ENCODE measurements around the gene IRX2. TPM values are rescaled to one million over a fixed set of nuclear protein-coding genes. Genes with fewer than 3 reads are reported as not detected.
A peak's percentile ranks its signal among the peaks of the same experiment; 100 is the strongest.

IRX2 gene
- total RNA-seq, 1 donor from 2014 or later = 0.20 TPM

DNA sequence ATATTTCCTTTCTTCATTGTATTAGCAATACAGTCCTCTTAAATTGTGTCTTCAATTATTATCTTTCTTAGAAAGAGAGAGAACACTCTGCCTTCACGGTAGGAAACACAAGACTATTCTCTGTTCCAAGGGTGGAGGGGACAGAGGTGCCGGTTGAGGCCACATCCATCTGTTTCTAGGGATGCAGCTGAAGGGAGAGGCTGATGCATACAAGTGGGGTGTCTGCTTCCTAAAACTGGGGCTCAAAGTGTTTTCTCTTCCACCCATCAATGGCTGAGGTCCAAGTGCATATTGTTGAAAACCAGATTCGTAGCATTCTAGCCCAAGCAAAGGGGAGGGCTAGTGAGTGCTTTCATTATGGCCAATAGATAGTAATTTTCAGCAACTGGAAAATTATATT lies 9.5 kb downstream of the IRX2 start:
- DNase-seq (ENCODE audit: low read depth in 2 of 2) = no peak

DNA sequence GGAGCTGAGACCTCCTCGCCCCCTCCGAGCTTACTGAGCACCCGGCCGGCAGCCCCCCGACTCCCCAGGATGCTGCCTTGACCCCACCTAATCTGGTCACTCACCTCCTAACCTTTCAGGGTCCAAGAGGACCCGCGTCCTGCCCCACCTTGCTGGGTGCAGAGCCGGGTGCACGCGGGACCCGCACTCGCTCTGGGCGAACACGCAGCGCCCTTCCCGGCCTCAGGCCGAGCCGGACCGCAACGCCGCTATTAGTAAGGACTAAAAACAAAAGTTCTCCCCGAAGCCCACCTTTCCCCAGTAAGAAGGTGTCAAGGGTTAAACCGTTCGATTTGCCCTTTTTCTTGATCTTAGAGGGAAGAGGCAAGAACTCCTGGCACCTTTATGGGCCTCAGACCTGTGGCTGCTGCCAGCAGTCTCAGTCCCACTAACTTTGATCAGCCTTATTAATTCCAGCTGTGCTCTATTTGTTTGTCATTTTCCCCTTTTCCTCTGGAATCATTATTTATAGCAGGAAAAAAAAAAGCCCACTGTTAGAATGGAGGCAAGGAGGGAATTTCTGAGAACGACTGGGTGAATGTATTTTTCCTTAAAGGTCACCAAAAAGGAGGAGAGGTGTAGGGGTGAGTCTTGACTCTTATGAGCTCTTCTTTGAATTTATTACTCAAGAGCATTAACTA lies 10.5 kb downstream of the IRX2 start:
- DNase-seq (ENCODE audit: low read depth in 2 of 2) = no peak

DNA sequence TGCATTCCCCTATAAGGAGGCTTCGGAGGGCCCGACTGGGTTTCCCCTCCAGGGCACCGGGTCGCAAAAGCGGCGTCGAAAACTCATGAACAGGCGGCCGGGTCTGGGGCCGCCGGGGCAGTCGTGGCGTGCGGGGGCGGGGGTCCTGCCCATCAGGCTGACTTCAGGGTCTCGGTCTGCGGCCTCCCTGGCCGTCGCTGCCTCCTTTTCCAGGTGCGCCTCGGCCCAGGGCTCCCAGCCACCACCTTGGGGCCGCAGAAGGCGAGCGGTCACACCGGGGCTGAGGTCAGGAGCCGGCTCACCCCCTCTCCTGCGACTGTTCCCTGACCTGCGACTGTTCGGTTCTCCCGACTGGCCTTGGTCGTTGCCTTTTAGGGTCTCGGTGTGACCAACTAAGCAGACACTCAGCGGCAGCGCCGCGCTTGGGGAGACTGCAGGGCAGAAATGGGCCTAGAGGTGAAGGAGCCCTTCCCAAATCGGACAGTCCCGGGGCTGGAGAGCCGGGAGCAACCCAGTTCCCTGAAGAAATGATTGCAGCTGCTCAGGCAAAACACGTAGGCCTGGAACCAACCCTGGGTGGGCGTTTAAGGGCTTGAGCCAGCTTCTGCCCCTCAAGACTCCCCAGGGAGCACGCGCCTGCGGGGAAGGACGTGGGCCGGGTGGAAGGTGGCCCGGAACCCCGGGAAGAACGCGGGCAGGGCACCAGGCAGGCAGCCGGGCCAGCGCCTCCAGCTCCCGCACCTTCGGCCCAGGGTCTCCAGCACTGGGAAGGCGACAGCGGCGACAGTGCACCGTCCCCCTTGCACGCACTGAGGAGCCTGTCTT lies 11.2 kb downstream of the IRX2 start:
- DNase-seq (ENCODE audit: low read depth in 2 of 2) = no peak

DNA sequence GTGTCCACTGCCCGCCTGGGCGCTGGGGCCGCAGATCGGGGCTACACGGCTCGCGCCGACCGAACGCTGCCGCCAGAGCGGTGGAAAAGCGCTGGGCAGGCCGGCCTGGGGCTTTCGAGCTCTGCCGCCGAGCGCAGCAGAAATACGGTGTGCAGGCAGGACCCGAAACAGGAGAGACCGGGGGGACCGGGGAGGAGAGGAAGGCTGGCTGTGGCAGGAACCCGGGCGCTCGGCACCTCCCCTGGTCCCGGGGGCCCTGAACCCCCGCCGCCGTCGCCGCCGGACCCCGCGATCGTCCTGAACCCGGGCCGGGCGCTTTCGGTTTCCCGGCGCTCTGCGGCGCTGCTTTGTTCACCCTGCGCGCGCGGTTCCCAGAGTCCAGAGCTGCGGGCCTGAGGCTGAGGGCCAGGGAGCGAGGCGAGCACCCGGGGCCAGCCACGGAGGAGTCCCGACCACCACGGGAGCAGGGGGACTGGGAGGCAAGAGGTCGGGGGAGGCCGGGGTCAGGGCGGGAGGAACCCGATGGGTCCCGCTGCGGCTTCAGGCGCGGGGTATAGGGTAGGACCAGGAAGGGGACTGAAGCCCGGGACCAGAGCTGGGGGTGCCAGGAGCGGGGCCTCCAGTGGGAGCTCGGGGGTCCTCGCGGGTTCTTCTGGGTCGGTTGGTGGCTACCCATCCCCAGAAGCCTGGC lies 12.0 kb downstream of the IRX2 start:
- DNase-seq (ENCODE audit: low read depth in 2 of 2) = peak; percentile 30 to 48

DNA sequence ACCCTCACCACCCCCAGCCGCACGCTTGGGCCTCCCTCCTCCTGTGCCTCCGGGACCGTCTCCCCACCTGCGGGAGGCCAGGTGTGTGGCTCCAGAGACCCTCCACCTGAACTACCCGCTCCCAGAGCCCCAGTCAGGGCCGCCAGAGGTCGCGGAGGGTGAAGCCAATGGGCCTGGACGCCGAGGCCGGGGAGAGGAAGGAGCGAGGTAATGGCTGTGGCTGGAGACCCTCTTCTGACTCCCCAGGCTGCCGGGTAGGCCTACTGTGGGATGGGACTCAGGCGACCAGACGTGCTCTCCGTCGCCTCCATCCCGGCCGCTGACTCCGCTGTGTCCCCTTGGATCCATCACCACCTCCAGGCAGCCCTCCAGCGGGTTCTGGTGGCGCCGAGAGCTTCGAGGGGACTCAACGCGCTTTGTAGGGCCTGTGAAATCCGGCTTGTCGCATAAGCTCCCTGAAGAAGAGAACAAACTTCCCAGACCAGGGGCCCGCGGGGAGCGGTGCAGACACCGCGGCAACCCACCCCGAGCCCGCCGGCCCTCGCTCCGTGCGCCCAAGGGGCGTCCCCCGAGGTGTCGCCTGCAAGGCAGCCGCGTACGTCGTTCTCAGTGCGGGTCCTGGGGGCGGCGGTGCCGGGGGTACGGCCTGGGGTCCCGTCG lies 12.6 kb downstream of the IRX2 start:
- DNase-seq (ENCODE audit: low read depth in 2 of 2) = no peak

DNA sequence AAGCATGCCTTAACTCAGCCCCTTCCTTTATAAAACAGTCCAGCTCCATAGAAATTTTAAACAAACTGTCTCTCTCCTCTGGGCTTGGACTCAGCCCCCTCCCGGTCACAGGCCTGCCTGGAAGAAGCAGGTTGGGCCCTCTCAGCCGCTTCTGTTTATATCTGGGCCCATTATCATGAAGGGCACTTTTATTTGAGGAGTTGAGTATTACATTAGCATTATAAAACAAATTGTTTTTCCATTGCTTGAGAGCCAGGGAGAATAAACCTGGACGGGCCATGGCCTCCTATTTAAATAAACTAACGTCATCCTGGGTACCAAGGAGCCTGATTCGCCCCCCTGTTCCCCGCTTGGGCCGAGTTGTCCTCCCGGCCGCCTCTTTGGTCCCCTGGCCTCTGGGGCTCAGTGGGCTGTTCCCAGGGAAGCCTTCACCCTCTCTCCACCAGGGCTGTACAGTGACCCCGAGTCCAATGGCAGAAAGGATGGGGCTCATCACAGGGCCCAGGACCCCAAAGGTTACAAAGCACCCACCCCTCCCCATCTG lies 13.2 kb downstream of the IRX2 start:
- DNase-seq (ENCODE audit: low read depth in 2 of 2) = no peak

DNA sequence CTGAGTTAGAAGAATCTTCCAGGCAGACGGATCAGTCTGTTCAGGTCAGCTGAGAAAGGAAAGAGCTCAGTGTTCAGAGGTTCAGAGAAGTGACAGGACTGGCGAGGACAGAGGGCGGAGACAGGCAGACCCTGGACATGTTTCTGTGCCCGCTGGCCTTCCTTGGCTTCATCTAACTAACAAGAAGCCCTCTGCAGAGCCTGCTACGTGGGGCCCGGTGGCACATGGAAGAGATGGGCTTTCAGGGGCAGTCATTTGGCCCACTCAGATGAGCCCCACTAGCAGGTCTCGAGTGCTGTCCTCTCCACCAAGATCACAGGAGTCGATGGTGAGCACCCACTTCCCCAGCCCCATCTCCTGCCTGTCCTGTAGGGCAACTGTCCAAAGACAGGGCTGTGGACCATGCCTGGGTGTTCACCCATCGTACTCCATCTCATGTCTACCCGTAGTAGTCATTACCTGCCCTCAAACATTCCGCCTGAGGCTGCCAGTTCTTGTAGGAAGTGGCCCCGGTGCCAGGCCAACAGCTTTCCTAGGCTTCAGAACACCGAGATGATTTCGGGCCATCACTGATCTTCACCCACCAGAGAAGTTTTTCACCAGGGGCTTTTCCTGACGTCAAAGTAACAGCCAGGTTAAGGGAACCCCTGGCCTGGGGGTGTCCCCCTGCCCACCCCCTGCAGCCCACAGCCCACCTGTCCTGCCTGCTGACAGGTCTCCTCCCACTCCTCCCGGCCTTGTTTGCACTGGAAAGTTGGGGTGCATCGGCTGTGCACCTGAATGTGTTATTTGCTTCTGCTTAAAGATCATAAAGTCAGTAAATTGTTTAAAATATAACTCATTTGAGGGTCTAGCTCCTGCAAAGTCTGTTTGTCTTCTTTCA lies 14.0 kb downstream of the IRX2 start:
- DNase-seq (ENCODE audit: low read depth in 2 of 2) = no peak

DNA sequence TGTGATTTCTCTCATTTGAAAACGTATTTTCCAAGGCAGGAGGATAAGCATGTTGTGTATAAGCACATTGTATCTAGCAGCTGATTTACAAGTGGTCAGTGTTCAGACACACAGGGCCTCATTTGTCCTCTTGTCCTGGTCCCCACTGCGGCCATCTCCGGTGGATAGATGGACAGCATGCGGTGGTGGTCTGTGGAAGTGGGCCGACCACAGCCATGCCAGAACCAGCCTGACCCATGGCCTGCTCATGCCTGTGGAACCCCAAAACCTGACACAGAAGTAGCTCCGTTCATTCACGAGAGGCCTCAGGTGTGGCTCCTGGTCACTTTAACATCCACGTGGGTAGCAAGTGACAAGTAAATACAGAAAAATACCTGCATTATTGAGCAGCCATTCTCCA lies 14.6 kb downstream of the IRX2 start:
- no peak for DNase-seq (ENCODE audit: low read depth in 2 of 2)

DNA sequence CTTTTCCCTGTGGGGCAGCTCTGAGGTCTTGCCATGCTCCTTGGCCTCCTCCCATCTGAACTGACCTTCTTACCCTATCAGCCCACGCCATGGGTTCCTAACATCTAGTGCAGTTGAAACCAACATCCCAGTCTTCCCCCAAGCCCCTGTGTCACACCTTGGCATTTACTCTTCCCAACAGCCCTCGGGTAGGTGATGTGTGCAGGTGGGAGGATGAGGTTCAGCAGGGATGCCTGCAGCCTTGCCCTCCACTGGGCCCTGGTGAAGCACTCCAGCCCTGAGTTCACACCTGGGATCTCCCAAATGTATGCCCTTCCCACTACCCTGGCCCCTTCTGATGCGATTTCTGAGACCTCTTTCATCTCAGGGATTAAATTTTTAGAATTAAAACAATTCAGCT lies 15.5 kb downstream of the IRX2 start:
- DNase-seq (ENCODE audit: low read depth in 2 of 2) = no peak

DNA sequence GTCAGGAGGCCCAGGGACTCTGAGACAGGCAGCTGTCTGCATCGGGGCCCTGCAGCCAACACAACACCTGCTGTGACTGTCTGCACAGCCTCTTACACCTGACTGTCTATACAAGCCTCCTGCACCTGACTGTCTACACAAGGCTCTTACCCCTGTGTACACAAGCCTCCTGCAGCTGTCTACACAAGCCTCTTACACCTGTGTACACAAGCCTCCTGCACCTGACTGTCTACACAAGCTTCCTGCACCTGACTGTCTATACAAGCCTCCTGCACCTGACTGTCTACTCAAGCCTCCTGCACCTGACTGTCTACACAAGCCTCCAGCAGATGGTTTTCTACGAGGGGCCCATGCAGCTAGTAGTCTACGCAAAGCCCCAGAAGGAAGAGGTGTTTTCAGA lies 18.6 kb downstream of the IRX2 start:
- no peak for DNase-seq (ENCODE audit: low read depth in 2 of 2)

DNA sequence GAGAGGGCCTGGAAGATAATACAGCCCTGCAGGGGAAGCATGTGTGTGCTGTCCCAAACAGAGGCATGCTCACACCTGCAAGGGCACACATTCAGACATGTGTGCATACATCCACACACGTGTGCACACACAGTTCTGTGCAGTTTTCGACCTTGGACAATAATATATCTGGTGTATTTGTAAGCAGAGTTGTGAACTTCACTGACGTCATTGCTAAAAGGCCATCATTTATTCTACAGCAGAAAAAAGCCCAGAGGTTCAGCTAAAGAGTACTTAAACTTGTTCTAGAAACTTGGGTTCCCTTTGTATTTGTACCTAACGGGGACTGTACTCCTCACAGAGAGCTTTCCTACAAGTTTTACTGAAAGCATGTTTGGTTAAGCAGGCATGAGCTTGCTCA lies 19.5 kb downstream of the IRX2 start:
- no peak for DNase-seq (ENCODE audit: low read depth in 2 of 2)

DNA sequence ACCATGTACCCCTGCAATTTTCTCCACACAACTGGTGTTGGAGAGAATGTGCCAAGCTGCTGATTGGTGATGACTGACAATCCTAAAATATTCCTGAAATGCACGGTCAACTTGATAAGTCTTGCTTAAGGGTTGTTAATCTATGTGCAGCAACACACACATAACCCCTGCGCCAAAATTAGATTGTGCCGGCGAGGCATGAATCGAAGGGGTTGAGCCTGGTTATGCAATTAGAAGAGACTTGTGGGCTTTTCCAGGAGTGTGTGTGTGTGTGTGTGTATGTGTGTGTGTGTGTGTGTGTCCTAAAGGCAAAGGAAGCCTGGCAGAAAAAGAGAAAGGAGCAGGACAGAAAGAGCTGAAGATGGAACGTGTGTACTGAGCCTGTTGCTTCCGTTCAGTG lies 22.3 kb downstream of the IRX2 start:
- no peak for DNase-seq (ENCODE audit: low read depth in 2 of 2)

DNA sequence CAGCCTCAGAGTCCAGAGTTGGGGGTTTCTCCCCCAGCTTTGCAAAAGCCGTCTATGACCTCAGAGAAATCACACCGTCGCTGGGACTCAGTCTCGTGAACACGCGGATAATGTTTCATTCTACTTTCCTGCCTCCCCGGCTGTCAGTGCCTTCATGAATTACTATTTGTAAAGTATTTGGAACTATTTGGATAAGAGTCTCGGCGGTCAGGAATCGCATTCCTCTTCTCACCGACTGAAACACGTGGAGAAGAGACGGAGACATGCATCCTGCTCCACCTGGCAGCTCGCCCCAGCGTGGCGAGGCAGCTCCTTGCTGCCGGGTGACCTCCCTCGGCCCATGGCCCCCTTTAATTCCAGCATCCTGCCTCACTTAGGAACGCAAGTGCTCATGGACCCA lies 23.9 kb downstream of the IRX2 start:
- no peak for DNase-seq (ENCODE audit: low read depth in 2 of 2)

DNA sequence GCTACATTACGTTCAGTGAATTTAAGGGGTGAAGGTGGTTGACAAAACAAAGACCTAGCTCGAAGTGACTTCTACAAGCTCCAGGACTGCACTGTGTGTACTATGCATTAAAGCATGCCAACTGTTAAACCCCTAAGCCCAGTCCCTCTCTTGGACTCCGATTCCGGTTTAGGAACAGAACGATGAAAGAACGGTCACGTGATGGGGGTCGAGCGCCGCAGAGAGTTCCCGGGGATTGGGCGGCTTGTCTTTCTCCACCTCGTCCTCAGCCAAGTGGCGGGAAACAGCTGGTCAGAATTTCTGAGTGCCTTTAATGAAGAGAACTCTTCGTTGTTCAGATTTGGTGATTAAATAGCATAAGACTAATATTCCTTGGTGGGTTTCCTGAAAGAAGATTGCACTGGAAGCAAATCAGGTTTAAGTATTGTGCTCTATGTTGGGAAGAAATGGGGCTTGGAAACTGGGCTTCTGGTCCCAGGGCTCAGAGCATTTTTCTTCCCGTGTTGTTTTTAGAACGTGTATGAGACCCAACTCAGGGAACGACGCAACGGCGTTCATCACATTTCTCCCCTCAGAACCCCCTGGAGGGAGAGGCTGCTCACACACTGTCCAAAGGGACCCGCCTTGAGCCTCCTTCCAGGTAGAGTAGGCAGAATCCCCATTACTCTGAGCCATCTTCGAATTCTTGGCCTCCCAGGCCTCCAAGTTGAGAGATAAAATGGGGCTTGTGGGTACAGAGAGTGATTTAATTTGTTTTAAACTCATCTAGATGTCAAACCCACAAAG lies 25.3 kb downstream of the IRX2 start:
- DNase-seq (ENCODE audit: low read depth in 2 of 2) = no peak

DNA sequence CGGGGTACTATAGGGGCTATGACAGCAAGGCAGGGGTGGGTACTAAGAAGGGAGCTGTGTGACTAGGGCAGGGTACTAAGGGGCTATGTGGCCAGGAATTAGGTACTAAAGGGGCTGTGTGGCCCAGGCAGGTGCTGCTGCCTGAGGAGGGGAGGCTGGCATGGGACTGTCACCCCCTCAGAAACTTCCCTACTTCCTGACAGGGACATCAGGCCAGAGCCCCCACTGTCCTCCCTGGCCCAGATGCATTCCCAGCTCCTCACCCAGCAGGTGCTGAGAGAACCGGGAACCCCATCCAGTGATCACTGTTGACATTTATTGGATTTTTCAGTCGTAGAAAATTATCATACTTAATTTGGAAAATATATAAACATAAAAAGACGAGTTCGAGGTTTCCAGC lies 26.6 kb downstream of the IRX2 start:
- DNase-seq (ENCODE audit: low read depth in 2 of 2) = no peak

DNA sequence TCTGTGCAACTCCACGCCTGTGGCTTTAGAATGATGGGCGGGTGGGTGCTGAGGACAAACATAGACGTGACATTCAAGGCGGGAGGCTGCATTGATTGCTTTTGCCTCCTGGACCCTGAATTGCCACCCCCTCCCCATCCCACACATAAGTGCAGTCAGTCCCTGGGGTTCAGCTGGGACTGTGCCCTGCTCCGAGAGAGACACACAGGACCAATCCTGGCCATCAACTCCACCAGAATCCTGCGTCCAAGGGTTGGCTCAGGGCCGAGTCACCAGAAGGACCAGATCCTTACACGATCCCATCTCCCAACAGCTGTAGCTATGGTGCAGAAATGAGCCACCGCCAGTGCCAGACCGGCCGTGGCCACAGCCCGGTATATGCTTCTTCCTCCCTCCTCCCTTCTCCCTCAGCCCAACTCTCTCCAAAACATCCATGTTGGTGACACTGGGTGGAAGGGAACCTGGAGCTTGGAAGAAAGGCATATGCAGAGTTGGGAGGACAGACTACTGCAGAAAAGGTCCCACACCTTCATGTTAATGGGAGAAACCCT lies 27.4 kb downstream of the IRX2 start:
- no peak for DNase-seq (ENCODE audit: low read depth in 2 of 2)

DNA sequence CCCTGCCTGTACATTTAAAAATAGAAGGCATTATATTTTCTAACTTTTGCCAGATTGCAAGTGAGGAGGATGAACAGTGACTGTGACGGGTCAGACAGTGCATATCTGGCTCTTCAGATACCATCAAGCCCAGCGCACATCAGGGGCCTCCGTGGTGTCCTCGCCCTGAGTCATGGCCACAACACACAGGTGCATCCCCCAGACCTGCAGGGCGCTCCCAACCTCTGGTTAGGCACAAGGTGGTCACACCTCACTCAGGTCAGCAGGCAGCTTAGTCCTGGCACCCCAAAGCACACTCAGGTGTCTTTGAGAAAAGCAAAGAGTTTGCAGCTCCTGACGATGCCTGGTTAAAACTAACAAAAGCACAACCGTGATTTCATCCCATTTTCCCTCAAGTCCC lies 28.6 kb downstream of the IRX2 start:
- no peak for DNase-seq (ENCODE audit: low read depth in 2 of 2)

DNA sequence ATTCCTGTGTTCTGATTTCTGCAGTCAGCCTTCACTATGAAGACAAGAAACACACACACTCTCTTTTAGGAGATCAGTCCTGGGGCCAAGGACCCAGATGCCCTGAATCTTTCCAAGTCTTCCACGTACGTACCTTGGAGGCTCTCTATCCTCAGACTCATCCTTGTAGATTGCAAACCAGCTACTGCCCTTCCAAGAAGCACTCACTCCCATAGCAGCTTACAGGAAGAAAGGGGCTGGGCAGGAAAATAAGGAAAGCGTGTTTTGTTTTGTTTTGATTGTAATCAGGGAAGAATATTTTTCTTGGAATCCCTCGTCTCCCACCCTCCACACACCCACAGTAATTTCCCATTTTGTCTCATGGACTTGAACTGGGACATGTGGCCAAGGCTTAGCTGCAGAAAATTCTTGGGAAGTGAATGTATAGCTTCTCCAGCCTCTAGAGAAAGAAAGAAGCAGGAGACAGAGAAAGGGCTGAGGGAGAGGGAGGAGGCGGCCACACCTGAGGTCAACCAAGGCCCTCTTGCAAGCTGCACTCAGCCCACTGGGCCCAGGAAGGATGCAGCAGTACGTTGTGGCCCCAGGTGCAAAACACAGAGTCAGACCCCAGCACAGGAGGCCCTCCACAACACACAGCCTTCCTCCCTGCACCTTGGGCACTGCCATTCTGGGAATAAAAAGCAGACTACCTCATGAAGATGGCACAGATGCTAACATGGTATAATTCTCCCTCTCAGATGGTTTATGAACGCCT lies 29.9 kb downstream of the IRX2 start:
- DNase-seq (ENCODE audit: low read depth in 2 of 2) = no peak

DNA sequence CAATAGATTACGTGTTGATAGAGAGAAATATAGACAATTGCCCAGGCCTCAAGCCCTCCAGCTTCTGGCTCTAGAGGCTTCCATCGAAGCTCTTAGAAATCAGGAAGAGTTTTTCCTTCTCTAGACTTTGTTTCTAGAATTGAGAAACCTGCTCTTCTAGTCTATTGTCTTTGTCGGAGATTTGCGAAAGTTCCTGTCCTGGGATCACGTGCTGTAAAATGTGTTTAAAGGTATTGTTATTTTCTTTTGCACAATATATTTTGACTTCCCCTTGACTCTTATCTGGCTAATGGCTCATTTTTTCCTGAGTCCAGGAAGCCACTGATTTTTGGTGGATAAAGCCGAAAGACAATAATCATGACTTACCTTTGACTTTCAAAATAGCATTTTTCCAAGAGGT lies 32.1 kb downstream of the IRX2 start:
- no peak for DNase-seq (ENCODE audit: low read depth in 2 of 2)

Measured in lung microvascular endothelial cell (primary cell).